ENCODE data around the gene MED31.
"Not testable (repeated sequence)": the region's sequence is repeated elsewhere in the genome, so short reads cannot be mapped to it uniquely, and the experiment has no call there.

MED31 gene

GRCh38 chr17:6656797-6657632 is 5.6 kb upstream of the MED31 start:
- H3K9me3 Mint-ChIP-seq; intact Hi-C loops (cut with micrococcal nuclease): not testable (repeated sequence)
- peak overlapping the region; percentile 61 for H3K27ac Mint-ChIP-seq
- H3K36me3 Mint-ChIP-seq (ENCODE audit: low read depth) = peaks cover 31% of the 10 kb centered on the region
- peak overlapping the region; percentile 75 for H3K4me3 Mint-ChIP-seq
- peaks cover 74% of the 10 kb centered on the region for H3K4me1 Mint-ChIP-seq (ENCODE audit: low read depth)
- peaks cover 48% of the 10 kb centered on the region for H3K27me3 Mint-ChIP-seq

GRCh38 chr17:6655732-6656361 is 4.4 kb upstream of the MED31 start:
- peaks cover 66% of the 10 kb centered on the region for H3K4me1 Mint-ChIP-seq (ENCODE audit: low read depth)
- H3K4me3 Mint-ChIP-seq = peak overlapping the region; percentile 74
- H3K9me3 Mint-ChIP-seq; intact Hi-C loops (cut with micrococcal nuclease): not testable (repeated sequence)
- H3K27ac Mint-ChIP-seq = peak overlapping the region; percentile 25
- H3K36me3 Mint-ChIP-seq (ENCODE audit: low read depth) = peaks cover 38% of the 10 kb centered on the region
- peaks cover 48% of the 10 kb centered on the region for H3K27me3 Mint-ChIP-seq

GRCh38 chr17:6654841-6655731 is 3.7 kb upstream of the MED31 start:
- peaks cover 41% of the 10 kb centered on the region for H3K36me3 Mint-ChIP-seq (ENCODE audit: low read depth)
- peaks cover 64% of the 10 kb centered on the region for H3K4me1 Mint-ChIP-seq (ENCODE audit: low read depth)
- peak overlapping the region; percentile 25 for H3K27ac Mint-ChIP-seq
- peaks cover 48% of the 10 kb centered on the region for H3K27me3 Mint-ChIP-seq
- H3K9me3 Mint-ChIP-seq = no peaks in the 10 kb centered on the region
- intact Hi-C loops (cut with micrococcal nuclease) = no loop called here
- H3K4me3 Mint-ChIP-seq = peak overlapping the region; percentile 59

GRCh38 chr17:6651919-6652452 is 581 bp upstream of the MED31 start:
- Mint-ChIP-seq H3K36me3 (ENCODE audit: low read depth) (peaks cover 65% of the 10 kb centered on the region), H3K27ac (peak overlapping the region; percentile 98), H3K4me1 (ENCODE audit: low read depth) (peaks cover 71% of the 10 kb centered on the region), H3K27me3 (peaks cover 36% of the 10 kb centered on the region), H3K9me3 (no peaks in the 10 kb centered on the region), H3K4me3 (peak overlapping the region; percentile 96)
- intact Hi-C loops (cut with micrococcal nuclease) = no loop called here

- intact Hi-C loops (cut with micrococcal nuclease) = loop anchor here (1.0 to 10.0 kb wide), 2 partner anchors 175 to 367 kb away; partner anchors contain the start of gene RNASEK
- Mint-ChIP-seq H3K27me3 (peaks cover 6% of the 10 kb centered on the region), H3K9me3 (no peaks in the 10 kb centered on the region), H3K27ac (peak overlapping the region; percentile 52), H3K36me3 (ENCODE audit: low read depth) (peaks cover 79% of the 10 kb centered on the region), H3K4me1 (ENCODE audit: low read depth) (peaks cover 51% of the 10 kb centered on the region), H3K4me3 (no peak overlapping the region)
Observed at GRCh38 chr17:6648181-6648580, 3.2 kb downstream of the MED31 start.

- intact Hi-C loops (cut with micrococcal nuclease) = loop anchor here (10.0 kb wide), 1 partner anchor 371 kb away; the partner anchor contains the start of gene RNASEK
- Mint-ChIP-seq H3K4me3 (no peak overlapping the region), H3K27me3 (peaks cover 3% of the 10 kb centered on the region), H3K4me1 (ENCODE audit: low read depth) (peaks cover 49% of the 10 kb centered on the region), H3K27ac (no peak overlapping the region), H3K36me3 (ENCODE audit: low read depth) (peaks cover 84% of the 10 kb centered on the region), H3K9me3 (no peaks in the 10 kb centered on the region)
Observed at GRCh38 chr17:6643451-6644125, 7.8 kb downstream of the MED31 start.

GRCh38 chr17:6642592-6642991 is 8.8 kb downstream of the MED31 start:
- Mint-ChIP-seq H3K27ac (no peak overlapping the region), H3K36me3 (ENCODE audit: low read depth) (peaks cover 80% of the 10 kb centered on the region), H3K4me1 (ENCODE audit: low read depth) (peaks cover 49% of the 10 kb centered on the region), H3K4me3 (no peak overlapping the region), H3K27me3 (peaks cover 3% of the 10 kb centered on the region), H3K9me3 (no peaks in the 10 kb centered on the region)
- intact Hi-C loops (cut with micrococcal nuclease) = loop anchor here (10.0 kb wide), 1 partner anchor 372 kb away; the partner anchor contains the start of gene RNASEK

GRCh38 chr17:6641247-6641863 is 10.1 kb downstream of the MED31 start:
- H3K4me1 Mint-ChIP-seq (ENCODE audit: low read depth) = peaks cover 48% of the 10 kb centered on the region
- intact Hi-C loops (cut with micrococcal nuclease) = loop anchor here (10.0 kb wide), 1 partner anchor 373 kb away; the partner anchor contains the start of gene RNASEK

GRCh38 chr17:6640536-6641246 is 10.7 kb downstream of the MED31 start, which contains the start of the genes KIAA0753 and TXNDC17:
Gene KIAA0753, minus strand, starts transcription at chr17:6640711. Its CDS starts 5,608 bp downstream, at chr17:6635103.
Gene TXNDC17, plus strand, starts transcription at chr17:6641060. Its CDS starts 23 bp downstream, at chr17:6641083.
- Mint-ChIP-seq H3K27me3 (peaks cover 3% of the 10 kb centered on the region), H3K4me3 (peak within 1 kb of the TSS; percentile 93), H3K36me3 (ENCODE audit: low read depth) (peaks cover 73% of the 10 kb centered on the region), H3K27ac (peak within 1 kb of the TSS; percentile 89), H3K9me3 (no peaks in the 10 kb centered on the region), H3K4me1 (ENCODE audit: low read depth) (peaks cover 48% of the 10 kb centered on the region)
- intact Hi-C loops (cut with micrococcal nuclease) = loop anchor here (10.0 kb wide), 1 partner anchor 374 kb away; the partner anchor contains the start of gene RNASEK

More at GRCh38 chr17:6641247-6641863, 10.1 kb downstream of the MED31 start:
- H3K27me3 Mint-ChIP-seq = peaks cover 3% of the 10 kb centered on the region
- peaks cover 79% of the 10 kb centered on the region for H3K36me3 Mint-ChIP-seq (ENCODE audit: low read depth)
- peak overlapping the region; percentile 93 for H3K4me3 Mint-ChIP-seq
- H3K27ac Mint-ChIP-seq = peak overlapping the region; percentile 89
- H3K9me3 Mint-ChIP-seq = no peaks in the 10 kb centered on the region

GRCh38 chr17:6639586-6640535 is 11.5 kb downstream of the MED31 start:
- peaks cover 48% of the 10 kb centered on the region for H3K4me1 Mint-ChIP-seq (ENCODE audit: low read depth)
- H3K36me3 Mint-ChIP-seq (ENCODE audit: low read depth) = peaks cover 66% of the 10 kb centered on the region
- intact Hi-C loops (cut with micrococcal nuclease) = loop anchor here (10.0 kb wide), 1 partner anchor 375 kb away; the partner anchor contains the start of gene RNASEK
- H3K27ac Mint-ChIP-seq = peak overlapping the region; percentile 89
- H3K27me3 Mint-ChIP-seq = peaks cover 3% of the 10 kb centered on the region
- H3K9me3 Mint-ChIP-seq = no peaks in the 10 kb centered on the region
- H3K4me3 Mint-ChIP-seq = peak overlapping the region; percentile 93

- peak overlapping the region; percentile 93 for H3K4me3 Mint-ChIP-seq
- intact Hi-C loops (cut with micrococcal nuclease) = no loop called here
- H3K9me3 Mint-ChIP-seq = no peaks in the 10 kb centered on the region
- H3K4me1 Mint-ChIP-seq (ENCODE audit: low read depth) = peaks cover 48% of the 10 kb centered on the region
- H3K27me3 Mint-ChIP-seq = peaks cover 3% of the 10 kb centered on the region
- H3K36me3 Mint-ChIP-seq (ENCODE audit: low read depth) = peaks cover 66% of the 10 kb centered on the region
- H3K27ac Mint-ChIP-seq = peak overlapping the region; percentile 89
Observed at GRCh38 chr17:6639014-6639585, 12.3 kb downstream of the MED31 start.

All from dendritic cell treated with granulocyte-macrophage colony-stimulating factor and Interleukin-4, amounts not matched to agents 40 ng/mL and 50 ng/mL, for 4 days (primary cell).